ENCODE data around the gene AKAIN1.

DNA sequence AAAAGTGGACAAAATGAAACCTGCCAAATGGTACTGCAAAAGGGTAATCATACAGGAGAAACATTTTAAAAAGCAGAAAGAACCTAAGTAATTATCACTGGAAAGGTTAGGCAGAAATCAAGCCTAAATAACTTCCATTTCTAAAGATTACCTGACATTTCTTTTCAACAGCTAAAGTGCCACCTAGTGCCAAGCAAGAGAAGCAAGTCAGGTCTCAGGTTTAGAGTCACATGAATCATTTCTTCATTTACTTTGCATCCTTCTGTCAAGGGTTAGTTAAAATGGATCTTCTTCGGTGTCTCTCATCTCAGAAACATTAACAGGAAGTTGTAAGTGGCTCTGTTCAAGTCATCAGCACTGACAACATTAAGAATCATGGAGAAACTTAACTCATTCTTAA, 90.3 kb downstream of the AKAIN1 start:
- TF ChIP-seq, protein P1, sequence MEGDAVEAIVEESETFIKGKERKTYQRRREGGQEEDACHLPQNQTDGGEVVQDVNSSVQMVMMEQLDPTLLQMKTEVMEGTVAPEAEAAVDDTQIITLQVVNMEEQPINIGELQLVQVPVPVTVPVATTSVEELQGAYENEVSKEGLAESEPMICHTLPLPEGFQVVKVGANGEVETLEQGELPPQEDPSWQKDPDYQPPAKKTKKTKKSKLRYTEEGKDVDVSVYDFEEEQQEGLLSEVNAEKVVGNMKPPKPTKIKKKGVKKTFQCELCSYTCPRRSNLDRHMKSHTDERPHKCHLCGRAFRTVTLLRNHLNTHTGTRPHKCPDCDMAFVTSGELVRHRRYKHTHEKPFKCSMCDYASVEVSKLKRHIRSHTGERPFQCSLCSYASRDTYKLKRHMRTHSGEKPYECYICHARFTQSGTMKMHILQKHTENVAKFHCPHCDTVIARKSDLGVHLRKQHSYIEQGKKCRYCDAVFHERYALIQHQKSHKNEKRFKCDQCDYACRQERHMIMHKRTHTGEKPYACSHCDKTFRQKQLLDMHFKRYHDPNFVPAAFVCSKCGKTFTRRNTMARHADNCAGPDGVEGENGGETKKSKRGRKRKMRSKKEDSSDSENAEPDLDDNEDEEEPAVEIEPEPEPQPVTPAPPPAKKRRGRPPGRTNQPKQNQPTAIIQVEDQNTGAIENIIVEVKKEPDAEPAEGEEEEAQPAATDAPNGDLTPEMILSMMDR (IDR thresholded peaks at IDR 0.05): peak; percentile 54
- TF ChIP-seq ZFX (IDR thresholded peaks at IDR 0.05; ENCODE audit: borderline replicate concordance): no peak

Data from 22Rv1 (cell line).